Nephron (organoid): Measurements from ENCODE around the gene PDGFD.

Experiments used
- H3K27ac Mint-ChIP-seq, 3 experiments: 2 replicates each; pipeline ENCODE4 v1.8.0; 2020; ENCODE audit warnings: mixed read lengths in 3 of 3, mild to moderate bottlenecking in 2 of 3, moderate library complexity in 1 of 3
- H3K27me3 Mint-ChIP-seq: 2 replicates; pipeline ENCODE4 v1.8.0; 2021; ENCODE audit warnings: low read depth, mild to moderate bottlenecking, moderate library complexity, mixed read lengths
- H3K36me3 Mint-ChIP-seq: 2 replicates; pipeline ENCODE4 v1.8.0; 2020; ENCODE audit warnings: low read depth, mixed read lengths
- H3K4me1 Mint-ChIP-seq: 2 replicates; pipeline ENCODE4 v1.8.0; 2020; ENCODE audit warnings: mixed read lengths
- H3K4me3 Mint-ChIP-seq, 3 experiments: 2 replicates each; pipeline ENCODE4 v1.8.0; 2020; ENCODE audit warnings: mild to moderate bottlenecking in 3 of 3, mixed read lengths in 3 of 3, moderate library complexity in 2 of 3
- H3K9me3 Mint-ChIP-seq: 2 replicates; pipeline ENCODE4 v1.8.0; 2020; ENCODE audit warnings: mixed read lengths
- TF ChIP-seq, protein P1 (sequence below), 3 experiments: fragments of 200-600 bp; sonication (generic); IDR thresholded peaks; one replicate each; pipeline ENCODE4 v1.5.0; 2021; ENCODE audit warnings: antibody characterized with exemption in 3 of 3; ENCODE audit not compliant: unreplicated experiment in 3 of 3

PDGFD gene

DNA sequence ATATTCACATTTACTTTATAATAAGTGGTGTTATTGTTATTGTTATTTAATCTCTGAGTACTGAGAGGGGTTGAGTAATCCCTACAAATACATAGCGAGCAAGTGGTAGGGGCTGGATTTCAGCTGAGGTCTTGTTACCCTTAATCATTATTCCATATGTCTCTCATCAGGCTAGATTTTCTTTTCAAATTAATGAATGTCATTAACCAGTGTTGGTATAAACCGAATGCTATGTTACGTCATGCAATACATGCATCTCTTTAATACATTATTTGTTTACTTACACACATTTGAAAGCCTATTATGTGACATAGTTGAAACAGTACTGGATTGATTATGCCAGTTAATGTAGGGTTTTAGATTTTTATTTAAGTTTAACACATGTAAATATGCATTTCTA, 18.9 kb downstream of the PDGFD start:
- TF ChIP-seq, protein P1, sequence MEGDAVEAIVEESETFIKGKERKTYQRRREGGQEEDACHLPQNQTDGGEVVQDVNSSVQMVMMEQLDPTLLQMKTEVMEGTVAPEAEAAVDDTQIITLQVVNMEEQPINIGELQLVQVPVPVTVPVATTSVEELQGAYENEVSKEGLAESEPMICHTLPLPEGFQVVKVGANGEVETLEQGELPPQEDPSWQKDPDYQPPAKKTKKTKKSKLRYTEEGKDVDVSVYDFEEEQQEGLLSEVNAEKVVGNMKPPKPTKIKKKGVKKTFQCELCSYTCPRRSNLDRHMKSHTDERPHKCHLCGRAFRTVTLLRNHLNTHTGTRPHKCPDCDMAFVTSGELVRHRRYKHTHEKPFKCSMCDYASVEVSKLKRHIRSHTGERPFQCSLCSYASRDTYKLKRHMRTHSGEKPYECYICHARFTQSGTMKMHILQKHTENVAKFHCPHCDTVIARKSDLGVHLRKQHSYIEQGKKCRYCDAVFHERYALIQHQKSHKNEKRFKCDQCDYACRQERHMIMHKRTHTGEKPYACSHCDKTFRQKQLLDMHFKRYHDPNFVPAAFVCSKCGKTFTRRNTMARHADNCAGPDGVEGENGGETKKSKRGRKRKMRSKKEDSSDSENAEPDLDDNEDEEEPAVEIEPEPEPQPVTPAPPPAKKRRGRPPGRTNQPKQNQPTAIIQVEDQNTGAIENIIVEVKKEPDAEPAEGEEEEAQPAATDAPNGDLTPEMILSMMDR (IDR thresholded peaks at IDR 0.05; ENCODE audit: unreplicated experiment in 3 of 3): no peak
- no peak overlapping the region for H3K27ac Mint-ChIP-seq
- H3K36me3 Mint-ChIP-seq: no peaks in the 10 kb centered on the region

DNA sequence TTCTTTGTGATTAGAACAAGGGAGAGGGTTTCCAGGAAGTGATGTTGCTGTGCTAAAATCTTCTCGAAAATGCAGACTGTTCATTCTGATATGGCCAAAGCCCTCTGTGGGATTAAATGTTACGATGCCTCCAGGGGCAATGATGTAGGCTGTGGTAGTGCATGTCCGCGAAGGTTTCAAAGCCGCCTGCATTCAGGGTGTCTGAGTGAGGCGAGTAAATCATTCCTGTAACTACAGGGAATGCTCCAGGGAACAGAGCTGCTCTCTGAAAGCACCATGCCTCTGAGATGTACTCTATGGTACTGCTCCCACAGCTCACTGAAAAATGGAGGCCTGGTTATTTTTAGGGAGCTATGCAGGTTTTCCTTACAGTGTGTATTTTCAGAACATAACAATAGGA, 21.2 kb downstream of the PDGFD start:
- H3K36me3 Mint-ChIP-seq: no peaks in the 10 kb centered on the region
- no peak overlapping the region for H3K27ac Mint-ChIP-seq
- no peak overlapping the region for H3K4me3 Mint-ChIP-seq
- TF ChIP-seq, protein P1 (IDR thresholded peaks at IDR 0.05; ENCODE audit: unreplicated experiment in 3 of 3): no peak
- no peaks in the 10 kb centered on the region for H3K4me1 Mint-ChIP-seq
- no peaks in the 10 kb centered on the region for H3K9me3 Mint-ChIP-seq
- H3K27me3 Mint-ChIP-seq: no peaks in the 10 kb centered on the region

More for the DNA sequence above, 18.9 kb downstream of the PDGFD start:
- H3K9me3 Mint-ChIP-seq: no peaks in the 10 kb centered on the region
- no peaks in the 10 kb centered on the region for H3K27me3 Mint-ChIP-seq
- no peaks in the 10 kb centered on the region for H3K4me1 Mint-ChIP-seq
- no peak overlapping the region for H3K4me3 Mint-ChIP-seq

DNA sequence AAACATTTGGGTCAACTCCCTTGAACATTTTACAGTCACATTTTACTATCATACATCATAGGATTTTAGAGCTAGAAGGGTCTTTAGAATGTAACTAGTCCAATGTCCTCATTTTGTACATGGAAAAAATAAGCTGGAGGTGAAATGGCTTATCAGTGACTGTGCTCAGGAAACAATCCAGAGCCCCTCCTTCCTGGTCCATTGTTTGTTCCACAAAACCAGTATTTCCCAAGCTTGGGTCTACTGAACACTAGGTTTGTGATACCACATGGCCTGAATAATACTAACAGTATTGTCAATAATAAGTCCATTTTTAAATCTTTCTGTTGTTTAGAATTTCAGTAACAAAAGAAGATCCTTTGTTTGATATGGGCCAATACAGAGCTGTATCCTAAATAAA, 27.1 kb downstream of the PDGFD start:
- Mint-ChIP-seq H3K36me3 (no peaks in the 10 kb centered on the region), H3K4me3 (no peak overlapping the region), H3K9me3 (no peaks in the 10 kb centered on the region), H3K4me1 (no peaks in the 10 kb centered on the region), H3K27me3 (no peaks in the 10 kb centered on the region), H3K27ac (no peak overlapping the region)
- TF ChIP-seq, protein P1 (IDR thresholded peaks at IDR 0.05; ENCODE audit: unreplicated experiment in 3 of 3): no peak

DNA sequence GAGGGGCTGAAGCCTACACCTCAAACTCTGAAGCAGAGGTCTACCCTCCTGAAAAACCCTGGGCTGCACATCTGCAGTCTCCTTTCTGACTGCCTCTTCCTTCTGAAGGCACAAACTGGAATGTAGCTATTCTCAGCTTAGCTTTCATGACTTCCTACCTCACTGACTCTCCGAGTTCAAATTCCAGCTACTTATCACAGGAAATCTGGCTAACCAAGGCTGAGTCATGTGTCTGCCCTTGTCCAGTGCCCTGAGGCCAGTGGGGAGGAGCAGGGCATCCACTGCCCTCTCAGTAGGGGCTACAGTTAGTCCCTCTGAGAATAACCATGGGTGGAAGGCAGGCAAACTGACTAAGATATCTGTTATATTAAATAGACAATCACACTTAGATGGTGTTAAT, 29.2 kb downstream of the PDGFD start:
- Mint-ChIP-seq H3K4me3 (no peak overlapping the region), H3K27me3 (no peaks in the 10 kb centered on the region), H3K4me1 (no peaks in the 10 kb centered on the region), H3K36me3 (no peaks in the 10 kb centered on the region), H3K9me3 (no peaks in the 10 kb centered on the region), H3K27ac (no peak overlapping the region)
- TF ChIP-seq, protein P1 (IDR thresholded peaks at IDR 0.05; ENCODE audit: unreplicated experiment in 3 of 3): no peak

DNA sequence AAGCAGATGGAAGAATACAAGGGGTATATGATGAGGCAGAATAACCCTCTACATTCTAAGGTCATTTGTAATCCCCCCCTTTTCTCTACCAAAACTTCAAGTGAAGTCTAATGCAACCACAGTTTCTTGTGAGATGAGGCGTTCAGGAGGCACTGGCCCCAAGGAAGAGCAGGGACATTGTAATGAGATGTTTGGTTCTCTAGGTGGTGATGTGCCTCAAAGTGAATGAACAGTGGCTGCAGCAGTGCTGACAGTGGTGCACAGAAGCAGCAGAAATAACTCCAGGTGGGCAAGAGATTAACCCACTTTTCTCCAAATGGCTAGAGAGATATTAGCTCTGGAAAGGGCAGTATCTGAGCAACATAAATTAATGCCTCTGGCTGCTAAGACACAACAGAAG, 33.8 kb downstream of the PDGFD start:
- TF ChIP-seq, protein P1 (IDR thresholded peaks at IDR 0.05; ENCODE audit: unreplicated experiment in 3 of 3): no peak
- no peaks in the 10 kb centered on the region for H3K36me3 Mint-ChIP-seq
- H3K4me1 Mint-ChIP-seq: no peaks in the 10 kb centered on the region
- no peak overlapping the region for H3K4me3 Mint-ChIP-seq
- H3K27me3 Mint-ChIP-seq: no peaks in the 10 kb centered on the region
- H3K9me3 Mint-ChIP-seq: no peaks in the 10 kb centered on the region
- H3K27ac Mint-ChIP-seq: no peak overlapping the region

DNA sequence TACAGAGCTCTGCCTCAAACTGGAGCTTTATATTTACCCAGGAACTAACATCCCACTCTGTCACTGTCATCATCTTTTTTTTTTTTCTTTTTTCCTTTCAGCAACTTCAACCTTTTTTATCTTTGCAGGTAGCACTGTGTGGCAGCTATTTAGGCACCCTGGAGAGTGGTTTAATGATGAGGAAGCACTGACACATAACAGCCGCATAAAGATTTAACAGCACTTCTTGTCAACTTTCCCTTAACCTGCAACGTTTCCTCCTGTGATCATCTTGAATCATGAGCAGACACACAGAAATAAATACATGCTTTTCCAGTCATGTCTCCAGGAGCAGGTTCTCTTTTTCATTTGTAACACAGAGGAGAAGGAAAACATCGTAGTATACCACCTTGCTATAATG, 34.8 kb downstream of the PDGFD start:
- no peaks in the 10 kb centered on the region for H3K4me1 Mint-ChIP-seq

More for the DNA sequence above, 34.8 kb downstream of the PDGFD start:
- Mint-ChIP-seq H3K9me3 (no peaks in the 10 kb centered on the region), H3K4me3 (no peak overlapping the region), H3K36me3 (no peaks in the 10 kb centered on the region), H3K27ac (no peak overlapping the region), H3K27me3 (no peaks in the 10 kb centered on the region)
- TF ChIP-seq, protein P1 (IDR thresholded peaks at IDR 0.05; ENCODE audit: unreplicated experiment in 3 of 3): no peak
